ENCODE results near the gene GNAQ.

- TF ChIP-seq CTCF (IDR thresholded peaks at IDR 0.05) (no peak), POLR2A (IDR thresholded peaks at IDR 0.05) (no peak)
Measured at GRCh38 chr9:77944556-77945243, 86.9 kb downstream of the GNAQ start.

All from testis (tissue), 2 donors.